Measurements from ENCODE around the gene PPT1.

Gene PPT1

GRCh38 chr1:40133839-40134238 lies 36.8 kb upstream of the PPT1 start:
- ATAC-seq (ENCODE audit: low read depth) = no peak
- DNase-seq (ENCODE audit: low spot score) = no peak

GRCh38 chr1:40133312-40133665 lies 36.2 kb upstream of the PPT1 start:
- no peak overlapping the region for H3K27ac ChIP-seq (ENCODE audit: poor library complexity, severe bottlenecking)
- no peak for TF ChIP-seq CTCF (IDR thresholded peaks at IDR 0.05; ENCODE audit: poor library complexity, severe bottlenecking)
- H3K4me1 ChIP-seq (ENCODE audit: insufficient read depth, poor library complexity, severe bottlenecking) = no peaks in the 10 kb centered on the region
- no peaks in the 10 kb centered on the region for H3K36me3 ChIP-seq (ENCODE audit: low read depth)
- no peaks in the 10 kb centered on the region for H3K27me3 ChIP-seq (ENCODE audit: insufficient read depth, poor library complexity, severe bottlenecking)
- DNase-seq (ENCODE audit: low spot score) (no peak), ATAC-seq (ENCODE audit: low read depth) (no peak)
- H3K9me3 ChIP-seq (ENCODE audit: severe bottlenecking) = no peaks in the 10 kb centered on the region
- H3K4me3 ChIP-seq (ENCODE audit: severe bottlenecking) = no peak overlapping the region

More at GRCh38 chr1:40133839-40134238, 36.8 kb upstream of the PPT1 start:
- Histone ChIP-seq H3K27me3 (ENCODE audit: insufficient read depth, poor library complexity, severe bottlenecking) (no peaks in the 10 kb centered on the region), H3K27ac (ENCODE audit: poor library complexity, severe bottlenecking) (no peak overlapping the region), H3K9me3 (ENCODE audit: severe bottlenecking) (no peaks in the 10 kb centered on the region), H3K4me3 (ENCODE audit: severe bottlenecking) (no peak overlapping the region), H3K36me3 (ENCODE audit: low read depth) (no peaks in the 10 kb centered on the region), H3K4me1 (ENCODE audit: insufficient read depth, poor library complexity, severe bottlenecking) (no peaks in the 10 kb centered on the region)
- peak; percentile 12 for TF ChIP-seq CTCF (IDR thresholded peaks at IDR 0.05; ENCODE audit: poor library complexity, severe bottlenecking)

- Histone ChIP-seq H3K27ac (ENCODE audit: poor library complexity, severe bottlenecking) (no peak overlapping the region), H3K9me3 (ENCODE audit: severe bottlenecking) (no peaks in the 10 kb centered on the region), H3K4me1 (ENCODE audit: insufficient read depth, poor library complexity, severe bottlenecking) (no peaks in the 10 kb centered on the region), H3K4me3 (ENCODE audit: severe bottlenecking) (no peak overlapping the region), H3K27me3 (ENCODE audit: insufficient read depth, poor library complexity, severe bottlenecking) (no peaks in the 10 kb centered on the region), H3K36me3 (ENCODE audit: low read depth) (no peaks in the 10 kb centered on the region)
- TF ChIP-seq CTCF (IDR thresholded peaks at IDR 0.05; ENCODE audit: poor library complexity, severe bottlenecking) = no peak
- ATAC-seq (ENCODE audit: low read depth) (no peak), DNase-seq (ENCODE audit: low spot score) (no peak)
Measured at GRCh38 chr1:40132383-40133311, 35.6 kb upstream of the PPT1 start.

- H3K9me3 ChIP-seq (ENCODE audit: severe bottlenecking) = no peaks in the 10 kb centered on the region
- H3K36me3 ChIP-seq (ENCODE audit: low read depth) = no peaks in the 10 kb centered on the region
- no peak for TF ChIP-seq CTCF (IDR thresholded peaks at IDR 0.05; ENCODE audit: poor library complexity, severe bottlenecking)
- ATAC-seq (ENCODE audit: low read depth) (peak; percentile 52; the same call in 1 of the 3 replicates), DNase-seq (ENCODE audit: low spot score) (no peak)
- H3K27me3 ChIP-seq (ENCODE audit: insufficient read depth, poor library complexity, severe bottlenecking) = no peaks in the 10 kb centered on the region
- no peaks in the 10 kb centered on the region for H3K4me1 ChIP-seq (ENCODE audit: insufficient read depth, poor library complexity, severe bottlenecking)
- no peak overlapping the region for H3K4me3 ChIP-seq (ENCODE audit: severe bottlenecking)
- no peak overlapping the region for H3K27ac ChIP-seq (ENCODE audit: poor library complexity, severe bottlenecking)
Measured at GRCh38 chr1:40130892-40131291, 33.8 kb upstream of the PPT1 start.

- no peak for ATAC-seq (ENCODE audit: low read depth)
- no peak for DNase-seq (ENCODE audit: low spot score)
- no peak overlapping the region for H3K27ac ChIP-seq (ENCODE audit: poor library complexity, severe bottlenecking)
- H3K27me3 ChIP-seq (ENCODE audit: insufficient read depth, poor library complexity, severe bottlenecking) = no peaks in the 10 kb centered on the region
- H3K4me3 ChIP-seq (ENCODE audit: severe bottlenecking) = no peak overlapping the region
- no peaks in the 10 kb centered on the region for H3K4me1 ChIP-seq (ENCODE audit: insufficient read depth, poor library complexity, severe bottlenecking)
- H3K9me3 ChIP-seq (ENCODE audit: severe bottlenecking) = no peaks in the 10 kb centered on the region
- TF ChIP-seq CTCF (IDR thresholded peaks at IDR 0.05; ENCODE audit: poor library complexity, severe bottlenecking) = no peak
- H3K36me3 ChIP-seq (ENCODE audit: low read depth) = no peaks in the 10 kb centered on the region
Measured at GRCh38 chr1:40122855-40123254, 25.8 kb upstream of the PPT1 start.
